Mucosa of rectum (tissue), 2 donors: Measurements from ENCODE around the gene PCDHA5.
A peak's percentile ranks its signal among the peaks of the same experiment; 100 is the strongest.
"Not testable (repeated sequence)": the region's sequence is repeated elsewhere in the genome, so short reads cannot be mapped to it uniquely, and the experiment has no call there.

ENCODE experiments used
- H3K27ac ChIP-seq, 2 donors: one replicate each; pipeline ENCODE4 v1.7.0; 2013; ENCODE audit warnings: inconsistent platforms in 2 of 2, low read depth in 2 of 2, low read length in 2 of 2
- H3K27me3 ChIP-seq, 2 donors: one replicate each; pipeline ENCODE4 v1.7.0; 2013; ENCODE audit warnings: low read length in 2 of 2; ENCODE audit not compliant: control insufficient read depth in 2 of 2, insufficient read depth in 2 of 2
- H3K36me3 ChIP-seq, 2 donors: one replicate each; pipeline ENCODE4 v1.7.0; 2013; ENCODE audit warnings: low read length in 2 of 2; ENCODE audit not compliant: control insufficient read depth in 2 of 2, insufficient read depth in 2 of 2
- H3K4me1 ChIP-seq, 2 donors: one replicate each; pipeline ENCODE4 v1.7.0; 2013; ENCODE audit warnings: low read length in 2 of 2, mild to moderate bottlenecking in 1 of 2; ENCODE audit not compliant: control insufficient read depth in 2 of 2, insufficient read depth in 2 of 2
- H3K4me3 ChIP-seq, 2 donors: one replicate each; pipeline ENCODE4 v1.7.0; 2013; ENCODE audit warnings: low read length in 2 of 2
- H3K9ac ChIP-seq, 2 donors: one replicate each; pipeline ENCODE4 v1.7.0; 2013; ENCODE audit warnings: low read length in 2 of 2, low read depth in 1 of 2, mild to moderate bottlenecking in 1 of 2
- H3K9me3 ChIP-seq, 2 donors: one replicate each; pipeline ENCODE4 v1.7.0; 2013; ENCODE audit warnings: low read length in 2 of 2; ENCODE audit not compliant: control insufficient read depth in 2 of 2
- donor health status: healthy.
- donor health status: Normal muscosa, but diverticular disease.

Gene PCDHA5

GRCh38 chr5:140796718-140797095 lies 24.7 kb upstream of the PCDHA5 start:
- no peaks in the 10 kb centered on the region for H3K27me3 ChIP-seq
- H3K36me3 ChIP-seq: no peaks in the 10 kb centered on the region
- no peaks in the 10 kb centered on the region for H3K4me1 ChIP-seq
- no peak overlapping the region for H3K9ac ChIP-seq
- H3K4me3 ChIP-seq: no peak overlapping the region
- H3K27ac ChIP-seq: no peak overlapping the region
- peaks cover 13 to 20% of the 10 kb centered on the region in 2 donors for H3K9me3 ChIP-seq

DNA sequence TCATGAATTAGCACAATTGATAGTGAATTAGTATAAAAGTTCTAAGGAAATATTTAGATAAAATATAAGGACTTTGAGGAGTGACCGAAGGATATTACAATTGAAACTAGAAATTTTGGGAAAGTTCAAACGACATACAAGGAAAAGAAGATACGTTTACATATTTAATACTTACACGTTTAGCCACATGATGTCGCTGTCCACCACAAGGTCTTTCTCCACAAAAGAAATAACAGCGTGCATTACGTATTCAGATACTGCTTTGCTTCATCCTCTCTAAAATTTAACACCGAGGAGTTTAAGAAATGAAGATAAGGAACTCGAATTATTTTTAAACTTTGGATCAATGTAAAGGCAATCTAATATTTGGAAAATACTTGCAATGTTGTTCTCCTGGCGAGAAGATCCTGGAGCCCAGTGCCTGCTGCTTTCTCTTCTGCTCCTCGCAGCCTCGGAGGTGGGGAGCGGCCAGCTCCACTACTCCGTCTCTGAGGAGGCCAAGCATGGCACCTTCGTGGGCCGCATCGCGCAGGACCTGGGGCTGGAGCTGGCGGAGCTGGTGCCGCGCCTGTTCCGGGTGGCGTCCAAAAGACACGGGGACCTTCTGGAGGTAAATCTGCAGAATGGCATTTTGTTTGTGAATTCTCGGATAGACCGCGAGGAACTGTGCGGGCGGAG lies 20.5 kb upstream of the PCDHA5 start, which contains the start of gene PCDHA3:
Gene PCDHA3, plus strand, starts transcription at position 242 of the 678 bp plus-strand sequence.
- H3K4me3 ChIP-seq: no peak within 1 kb of the TSS
- no peaks in the 10 kb centered on the region for H3K27me3 ChIP-seq
- no peak within 1 kb of the TSS for H3K9ac ChIP-seq
- H3K36me3 ChIP-seq: no peaks in the 10 kb centered on the region
- no peaks in the 10 kb centered on the region for H3K4me1 ChIP-seq
- peaks cover 7 to 19% of the 10 kb centered on the region in 2 donors for H3K9me3 ChIP-seq
- H3K27ac ChIP-seq: no peak within 1 kb of the TSS

DNA sequence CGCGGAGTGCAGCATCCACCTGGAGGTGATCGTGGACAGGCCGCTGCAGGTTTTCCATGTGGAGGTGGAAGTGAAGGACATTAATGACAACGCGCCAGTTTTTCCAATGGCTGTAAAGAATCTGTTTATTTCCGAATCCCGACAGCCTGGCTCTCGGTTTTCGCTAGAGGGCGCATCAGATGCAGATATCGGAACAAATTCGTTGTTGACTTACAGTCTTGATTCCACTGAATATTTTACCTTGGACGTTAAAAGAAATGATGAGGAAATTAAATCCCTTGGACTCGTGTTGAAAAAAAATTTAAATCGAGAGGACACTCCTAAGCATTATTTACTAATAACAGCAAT lies 19.9 kb upstream of the PCDHA5 start:
- Histone ChIP-seq H3K4me3 (no peak overlapping the region), H3K9ac (no peak overlapping the region), H3K36me3 (no peaks in the 10 kb centered on the region), H3K9me3 (peaks cover 7 to 19% of the 10 kb centered on the region in 2 donors), H3K27ac (no peak overlapping the region), H3K4me1 (no peaks in the 10 kb centered on the region), H3K27me3 (no peaks in the 10 kb centered on the region)

- H3K36me3 ChIP-seq, H3K27ac ChIP-seq, H3K4me3 ChIP-seq, H3K4me1 ChIP-seq, H3K27me3 ChIP-seq, H3K9ac ChIP-seq: not testable (repeated sequence)
- peaks cover 7 to 17% of the 10 kb centered on the region in 2 donors for H3K9me3 ChIP-seq
Observed at GRCh38 chr5:140802381-140802780, 19.0 kb upstream of the PCDHA5 start.

GRCh38 chr5:140802781-140803271 lies 18.6 kb upstream of the PCDHA5 start:
- no peaks in the 10 kb centered on the region for H3K4me1 ChIP-seq
- H3K27me3 ChIP-seq: no peaks in the 10 kb centered on the region
- H3K4me3 ChIP-seq: no peak overlapping the region
- no peaks in the 10 kb centered on the region for H3K36me3 ChIP-seq
- no peak overlapping the region for H3K9ac ChIP-seq
- no peak overlapping the region for H3K27ac ChIP-seq
- H3K9me3 ChIP-seq: peaks cover 7 to 17% of the 10 kb centered on the region in 2 donors

- no peaks in the 10 kb centered on the region for H3K4me1 ChIP-seq
- no peaks in the 10 kb centered on the region for H3K27me3 ChIP-seq
- no peak within 1 kb of the TSS for H3K9ac ChIP-seq
- peaks cover under 1 to 9% of the 10 kb centered on the region in 2 donors for H3K9me3 ChIP-seq
- no peak within 1 kb of the TSS for H3K27ac ChIP-seq
- H3K4me3 ChIP-seq: peak within 1 kb of the TSS; percentile 43 to 65
- H3K36me3 ChIP-seq: no peaks in the 10 kb centered on the region
Observed at GRCh38 chr5:140806834-140807775, 14.3 kb upstream of the PCDHA5 start, which contains the start of gene PCDHA4. Gene PCDHA4, plus strand, starts transcription at chr5:140807068.

- not testable (repeated sequence) for H3K27ac ChIP-seq, H3K4me3 ChIP-seq, H3K27me3 ChIP-seq, H3K4me1 ChIP-seq, H3K36me3 ChIP-seq, H3K9me3 ChIP-seq, H3K9ac ChIP-seq
Observed at GRCh38 chr5:140808241-140808888, 13.0 kb upstream of the PCDHA5 start.

DNA sequence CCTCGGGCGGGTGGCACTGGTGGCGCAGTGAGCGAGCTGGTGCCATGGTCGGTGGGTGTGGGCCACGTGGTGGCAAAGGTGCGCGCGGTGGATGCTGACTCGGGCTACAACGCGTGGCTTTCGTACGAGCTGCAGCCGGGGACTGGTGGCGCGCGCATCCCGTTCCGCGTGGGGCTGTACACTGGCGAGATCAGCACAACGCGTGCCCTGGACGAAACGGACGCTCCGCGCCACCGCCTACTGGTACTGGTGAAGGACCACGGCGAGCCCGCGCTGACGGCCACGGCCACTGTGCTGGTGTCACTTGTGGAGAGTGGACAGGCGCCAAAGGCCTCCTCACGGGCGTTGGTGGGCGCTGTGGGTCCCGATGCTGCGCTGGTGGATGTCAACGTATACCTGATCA lies 12.5 kb upstream of the PCDHA5 start:
- H3K9me3 ChIP-seq: peaks cover 0 to 7% of the 10 kb centered on the region in 2 donors
- H3K27me3 ChIP-seq: no peaks in the 10 kb centered on the region
- no peaks in the 10 kb centered on the region for H3K4me1 ChIP-seq
- H3K27ac ChIP-seq: no peak overlapping the region
- no peak overlapping the region for H3K4me3 ChIP-seq
- no peak overlapping the region for H3K9ac ChIP-seq
- H3K36me3 ChIP-seq: no peaks in the 10 kb centered on the region

- H3K9me3 ChIP-seq: peaks cover 0 to 3% of the 10 kb centered on the region in 2 donors
- H3K4me3 ChIP-seq: no peak overlapping the region
- H3K9ac ChIP-seq: no peak overlapping the region
- H3K36me3 ChIP-seq: no peaks in the 10 kb centered on the region
- H3K4me1 ChIP-seq: no peaks in the 10 kb centered on the region
- H3K27me3 ChIP-seq: no peaks in the 10 kb centered on the region
- H3K27ac ChIP-seq: no peak overlapping the region
Observed at GRCh38 chr5:140822281-140822629, 842 bp downstream of the PCDHA5 start.

DNA sequence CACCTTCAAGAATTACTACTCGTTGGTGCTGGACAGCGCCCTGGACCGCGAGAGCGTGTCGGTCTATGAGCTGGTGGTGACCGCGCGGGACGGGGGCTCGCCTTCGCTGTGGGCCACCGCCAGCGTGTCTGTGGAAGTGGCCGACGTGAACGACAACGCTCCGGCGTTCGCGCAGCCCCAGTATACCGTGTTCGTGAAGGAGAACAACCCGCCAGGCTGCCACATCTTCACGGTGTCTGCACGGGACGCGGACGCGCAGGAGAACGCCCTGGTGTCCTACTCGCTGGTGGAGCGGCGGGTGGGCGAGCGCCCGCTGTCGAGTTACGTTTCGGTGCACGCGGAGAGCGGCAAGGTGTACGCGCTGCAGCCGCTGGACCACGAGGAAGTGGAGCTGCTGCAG lies 1.6 kb downstream of the PCDHA5 start:
- not testable (repeated sequence) for H3K4me1 ChIP-seq, H3K4me3 ChIP-seq, H3K9me3 ChIP-seq, H3K9ac ChIP-seq, H3K27me3 ChIP-seq, H3K36me3 ChIP-seq, H3K27ac ChIP-seq
